ENCODE results near the gene MYRIP.
"Not testable (repeated sequence)": the region's sequence is repeated elsewhere in the genome, so short reads cannot be mapped to it uniquely, and the experiment has no call there.

MYRIP gene

GRCh38 chr3:40084424-40084823 lies 275.0 kb downstream of the MYRIP start:
- DNase-seq (ENCODE audit: low read depth) = not testable (repeated sequence)

- DNase-seq (ENCODE audit: low read depth) = no peak
Observed at GRCh38 chr3:40086890-40087883, 277.8 kb downstream of the MYRIP start.

GRCh38 chr3:40088527-40089170 lies 279.2 kb downstream of the MYRIP start:
- no peak for DNase-seq (ENCODE audit: low read depth)

- DNase-seq (ENCODE audit: low read depth) = no peak
Observed at GRCh38 chr3:40096661-40097111, 287.3 kb downstream of the MYRIP start.

- DNase-seq (ENCODE audit: low read depth) = no peak
Observed at GRCh38 chr3:40097131-40098117, 288.0 kb downstream of the MYRIP start.

GRCh38 chr3:40098261-40098759 lies 288.9 kb downstream of the MYRIP start:
- DNase-seq (ENCODE audit: low read depth) = no peak

GRCh38 chr3:40099871-40100270 lies 290.5 kb downstream of the MYRIP start:
- DNase-seq (ENCODE audit: low read depth) = no peak

GRCh38 chr3:40102182-40102581 lies 292.8 kb downstream of the MYRIP start:
- no peak for DNase-seq (ENCODE audit: low read depth)

GRCh38 chr3:40103829-40104228 lies 294.4 kb downstream of the MYRIP start:
- no peak for DNase-seq (ENCODE audit: low read depth)

GRCh38 chr3:40104441-40104840 lies 295.0 kb downstream of the MYRIP start:
- no peak for DNase-seq (ENCODE audit: low read depth)

GRCh38 chr3:40108643-40109042 lies 299.2 kb downstream of the MYRIP start:
- no peak for DNase-seq (ENCODE audit: low read depth)

- no peak for DNase-seq (ENCODE audit: low read depth)
Observed at GRCh38 chr3:40109641-40110490, 300.5 kb downstream of the MYRIP start.

GRCh38 chr3:40116478-40117177 lies 307.2 kb downstream of the MYRIP start:
- no peak for DNase-seq (ENCODE audit: low read depth)

- no peak for DNase-seq (ENCODE audit: low read depth)
Observed at GRCh38 chr3:40118091-40118490, 308.7 kb downstream of the MYRIP start.

- no peak for DNase-seq (ENCODE audit: low read depth)
Observed at GRCh38 chr3:40120067-40120692, 310.8 kb downstream of the MYRIP start.

- DNase-seq (ENCODE audit: low read depth) = no peak
Observed at GRCh38 chr3:40120806-40121205, 311.4 kb downstream of the MYRIP start.

- DNase-seq (ENCODE audit: low read depth) = no peak
Observed at GRCh38 chr3:40124918-40125317, 315.5 kb downstream of the MYRIP start.

GRCh38 chr3:40128166-40128565 lies 318.8 kb downstream of the MYRIP start:
- no peak for DNase-seq (ENCODE audit: low read depth)

- DNase-seq (ENCODE audit: low read depth) = no peak
Observed at GRCh38 chr3:40129510-40129909, 320.1 kb downstream of the MYRIP start.

GRCh38 chr3:40129981-40130380 lies 320.6 kb downstream of the MYRIP start:
- DNase-seq (ENCODE audit: low read depth) = no peak

Measured in stimulated activated CD8-positive, alpha-beta memory T cell treated with anti-CD3 and anti-CD28 coated beads, Interleukin-15, amount 100 ng/mL, for 24 hours (primary cell).